HUES48 (cell line): ENCODE measurements around the gene BABAM2.

Source experiments
- H3K27ac ChIP-seq: one replicate; pipeline ENCODE4 v1.7.0; 2013; ENCODE audit warnings: low read depth, low read length, inconsistent platforms
- H3K27me3 ChIP-seq: 2 replicates; pipeline ENCODE4 v1.6.1; 2013; ENCODE audit warnings: mild to moderate bottlenecking, low read length; ENCODE audit not compliant: control insufficient read depth, insufficient read depth
- H3K36me3 ChIP-seq: 2 replicates; pipeline ENCODE4 v1.6.1; 2013; ENCODE audit warnings: low read length; ENCODE audit not compliant: control insufficient read depth, insufficient read depth
- H3K4me1 ChIP-seq: 2 replicates; pipeline ENCODE4 v1.6.1; 2013; ENCODE audit warnings: mild to moderate bottlenecking, low read length; ENCODE audit not compliant: control insufficient read depth, insufficient read depth
- H3K4me3 ChIP-seq: 2 replicates; pipeline ENCODE4 v1.5.1; 2013; ENCODE audit warnings: mild to moderate bottlenecking, low read depth, low read length
- H3K9ac ChIP-seq: 2 replicates; pipeline ENCODE4 v1.6.1; 2013; ENCODE audit warnings: mild to moderate bottlenecking, low read depth, low read length, moderate library complexity
- H3K9me3 ChIP-seq: 2 replicates; pipeline ENCODE4 v1.6.1; 2013; ENCODE audit warnings: low read length; ENCODE audit not compliant: control insufficient read depth, insufficient read depth

BABAM2 gene

DNA sequence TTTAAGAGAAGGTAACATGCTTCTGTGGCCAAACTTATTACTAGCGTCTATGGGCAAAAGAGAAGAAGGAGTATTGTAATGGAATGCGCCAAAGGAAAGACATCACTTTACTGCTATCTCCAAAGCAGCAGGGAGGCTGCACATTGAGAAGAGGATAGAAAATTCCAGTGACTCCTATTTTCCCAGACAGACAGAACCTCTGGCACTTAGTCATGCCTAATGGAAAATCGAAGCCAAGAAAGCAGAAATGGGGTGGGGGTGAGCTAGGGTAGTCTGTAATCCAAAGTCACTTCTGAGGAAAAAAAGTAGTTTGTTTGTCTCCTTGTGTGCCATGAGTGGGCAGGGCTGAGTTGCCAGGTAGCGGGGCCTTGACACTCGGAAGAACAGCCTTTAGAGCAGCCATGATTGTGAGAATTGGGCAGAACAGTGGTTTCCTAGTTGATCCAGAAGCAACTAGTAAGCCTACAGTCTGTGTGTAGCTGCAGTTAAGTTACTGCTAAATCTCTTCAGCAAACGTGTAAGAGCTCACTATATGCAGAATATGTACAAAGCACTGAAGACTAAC is 422.8 kb downstream of the BABAM2 start:
- Histone ChIP-seq H3K36me3 (no peaks in the 10 kb centered on the region), H3K4me3 (no peak overlapping the region), H3K9ac (no peak overlapping the region), H3K4me1 (peaks cover 5% of the 10 kb centered on the region; the same call in 1 of the 2 replicates), H3K9me3 (no peaks in the 10 kb centered on the region), H3K27ac (no peak overlapping the region), H3K27me3 (no peaks in the 10 kb centered on the region)

DNA sequence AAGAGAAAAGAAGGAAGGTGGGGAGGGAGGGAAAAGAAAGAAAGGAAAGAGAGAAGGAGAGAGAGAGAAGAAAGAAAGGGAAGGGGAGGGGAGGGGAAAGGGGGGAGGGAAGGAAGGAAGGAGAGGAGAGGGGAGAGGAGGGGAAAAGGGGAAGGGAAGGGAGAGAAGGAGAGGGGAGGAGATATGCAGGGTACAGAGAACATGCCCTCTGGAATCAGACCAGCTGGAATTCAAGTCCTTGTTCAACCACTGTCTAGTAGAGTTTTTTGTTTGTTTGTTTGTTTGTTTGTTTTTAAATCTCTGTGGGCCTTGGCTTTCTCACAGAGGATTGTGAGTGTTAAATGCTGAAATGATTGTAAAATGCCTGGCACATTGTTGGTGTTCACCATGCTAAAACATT is 424.4 kb downstream of the BABAM2 start:
- no peak overlapping the region for H3K27ac ChIP-seq
- H3K36me3 ChIP-seq, result no peaks in the 10 kb centered on the region
- no peak overlapping the region for H3K4me3 ChIP-seq
- peaks cover 14% of the 10 kb centered on the region; the same call in 1 of the 2 replicates for H3K4me1 ChIP-seq
- no peak overlapping the region for H3K9ac ChIP-seq
- no peaks in the 10 kb centered on the region for H3K9me3 ChIP-seq
- no peaks in the 10 kb centered on the region for H3K27me3 ChIP-seq

DNA sequence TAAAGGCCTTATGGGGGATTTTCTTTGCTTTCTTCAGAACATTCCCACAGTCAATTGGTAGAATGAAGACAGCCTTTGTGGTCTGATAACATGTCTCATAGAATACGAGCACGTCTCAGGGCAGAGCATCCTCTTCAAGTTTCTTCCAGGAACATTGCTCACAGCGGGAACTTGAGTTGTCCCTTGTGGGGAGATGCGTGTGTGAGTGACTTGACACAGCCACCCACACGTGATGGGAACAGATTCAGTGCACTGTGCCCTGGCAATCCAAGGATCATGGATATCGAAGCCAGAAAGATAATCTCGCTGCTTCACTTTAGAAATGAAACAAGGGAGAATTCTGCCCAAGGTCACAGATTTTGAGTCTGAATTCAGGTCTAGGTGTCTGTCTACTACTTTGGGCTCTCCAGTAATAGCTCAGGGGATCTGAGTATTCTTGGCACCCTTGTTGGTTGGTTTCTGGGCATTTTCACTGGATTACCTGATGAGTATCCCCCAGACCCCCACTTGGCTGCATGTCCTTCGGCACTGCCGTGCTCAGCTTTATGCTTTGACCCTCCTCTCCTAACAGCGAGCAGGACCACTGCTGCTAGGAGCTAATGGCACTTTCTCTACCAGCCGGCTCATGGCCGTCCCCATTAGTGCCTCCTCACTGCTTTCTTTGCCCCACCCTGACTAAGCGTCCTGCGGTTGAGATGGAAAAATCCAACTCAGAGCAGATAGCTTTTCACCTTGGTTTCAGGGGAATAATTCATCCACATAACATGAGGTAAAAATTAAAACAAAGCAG is 426.2 kb downstream of the BABAM2 start:
- Histone ChIP-seq H3K9ac (no peak overlapping the region), H3K27me3 (no peaks in the 10 kb centered on the region), H3K27ac (no peak overlapping the region), H3K4me3 (no peak overlapping the region), H3K9me3 (no peaks in the 10 kb centered on the region), H3K4me1 (peaks cover 24% of the 10 kb centered on the region), H3K36me3 (no peaks in the 10 kb centered on the region)

DNA sequence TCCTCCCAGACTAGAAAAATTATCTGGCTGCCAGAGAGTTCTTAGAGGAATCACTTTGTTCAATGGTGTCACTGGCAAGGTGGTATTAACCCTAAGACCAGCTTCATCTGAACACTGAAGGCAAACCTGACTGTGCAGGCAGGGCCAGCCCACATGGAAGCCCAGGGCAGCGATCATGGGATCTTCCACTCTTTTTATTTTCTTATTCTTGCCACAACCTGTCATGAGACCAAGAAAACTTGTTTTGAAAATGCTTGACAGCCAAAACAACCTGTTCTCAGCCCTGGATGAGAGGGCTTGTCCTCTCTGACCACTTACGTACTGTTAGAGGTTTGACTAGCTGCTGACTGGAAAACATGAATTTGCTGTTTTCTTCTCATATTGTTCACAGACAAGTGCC is 426.9 kb downstream of the BABAM2 start:
- H3K27me3 ChIP-seq, result no peaks in the 10 kb centered on the region

DNA sequence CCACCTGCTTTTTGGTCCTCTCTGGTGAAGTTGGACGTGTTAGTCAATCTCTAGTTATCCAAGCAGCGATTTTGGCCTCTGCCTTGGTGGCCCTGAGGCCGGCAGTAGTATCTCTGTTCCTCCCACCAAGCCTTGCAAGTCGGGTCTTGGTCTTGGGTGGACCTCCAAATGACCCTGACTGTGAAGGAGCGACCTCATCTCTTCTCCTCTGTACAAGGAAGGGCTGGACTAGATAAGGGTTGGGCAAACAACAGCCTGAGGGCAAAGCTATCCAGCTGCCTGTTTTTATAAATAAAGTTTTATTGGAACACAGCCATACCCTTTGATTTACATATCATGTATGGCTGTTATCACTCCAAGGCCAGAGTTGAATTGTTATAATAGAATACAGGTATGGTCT is 427.5 kb downstream of the BABAM2 start:
- Histone ChIP-seq H3K4me3 (no peak overlapping the region), H3K27me3 (no peaks in the 10 kb centered on the region), H3K9ac (no peak overlapping the region), H3K27ac (no peak overlapping the region), H3K9me3 (no peaks in the 10 kb centered on the region), H3K4me1 (peaks cover 37% of the 10 kb centered on the region), H3K36me3 (no peaks in the 10 kb centered on the region)

More for the DNA sequence above, 426.9 kb downstream of the BABAM2 start:
- Histone ChIP-seq H3K9ac (no peak overlapping the region), H3K36me3 (no peaks in the 10 kb centered on the region), H3K27ac (no peak overlapping the region), H3K9me3 (no peaks in the 10 kb centered on the region), H3K4me1 (peaks cover 30% of the 10 kb centered on the region), H3K4me3 (no peak overlapping the region)

DNA sequence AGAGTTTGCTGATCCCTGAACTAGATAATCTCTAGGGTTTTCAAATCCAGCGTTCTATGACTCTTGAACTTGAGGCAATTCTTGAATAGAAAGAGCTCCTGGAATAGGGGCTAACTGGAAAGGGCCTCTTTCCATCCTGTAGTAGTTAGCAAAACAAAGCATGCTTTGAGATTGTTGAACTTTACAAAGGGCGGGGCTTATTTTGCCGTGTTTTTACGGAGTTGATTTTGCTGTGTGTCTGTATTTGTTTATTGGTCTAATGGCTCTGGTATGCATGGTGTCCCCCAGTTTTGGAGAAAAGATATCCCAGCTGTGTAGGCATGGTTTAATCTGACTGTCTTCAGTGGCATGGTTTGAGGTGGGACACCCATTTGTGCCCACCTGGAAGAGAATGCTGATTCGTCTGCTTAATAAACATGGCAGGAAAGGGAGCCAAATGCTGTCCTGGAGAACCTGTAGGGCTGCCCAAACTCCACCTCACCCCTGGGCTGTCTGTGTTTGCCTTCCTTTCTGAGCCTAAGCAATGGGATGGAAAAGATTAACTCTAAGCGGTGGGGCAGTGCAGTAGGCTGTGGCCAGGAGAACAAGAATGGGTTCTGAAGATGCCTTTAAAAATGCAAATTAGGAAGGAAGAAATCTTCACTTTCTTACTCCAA is 428.1 kb downstream of the BABAM2 start:
- Histone ChIP-seq H3K9ac (no peak overlapping the region), H3K27me3 (no peaks in the 10 kb centered on the region), H3K36me3 (no peaks in the 10 kb centered on the region), H3K9me3 (no peaks in the 10 kb centered on the region), H3K27ac (no peak overlapping the region), H3K4me1 (peaks cover 39% of the 10 kb centered on the region), H3K4me3 (no peak overlapping the region)

DNA sequence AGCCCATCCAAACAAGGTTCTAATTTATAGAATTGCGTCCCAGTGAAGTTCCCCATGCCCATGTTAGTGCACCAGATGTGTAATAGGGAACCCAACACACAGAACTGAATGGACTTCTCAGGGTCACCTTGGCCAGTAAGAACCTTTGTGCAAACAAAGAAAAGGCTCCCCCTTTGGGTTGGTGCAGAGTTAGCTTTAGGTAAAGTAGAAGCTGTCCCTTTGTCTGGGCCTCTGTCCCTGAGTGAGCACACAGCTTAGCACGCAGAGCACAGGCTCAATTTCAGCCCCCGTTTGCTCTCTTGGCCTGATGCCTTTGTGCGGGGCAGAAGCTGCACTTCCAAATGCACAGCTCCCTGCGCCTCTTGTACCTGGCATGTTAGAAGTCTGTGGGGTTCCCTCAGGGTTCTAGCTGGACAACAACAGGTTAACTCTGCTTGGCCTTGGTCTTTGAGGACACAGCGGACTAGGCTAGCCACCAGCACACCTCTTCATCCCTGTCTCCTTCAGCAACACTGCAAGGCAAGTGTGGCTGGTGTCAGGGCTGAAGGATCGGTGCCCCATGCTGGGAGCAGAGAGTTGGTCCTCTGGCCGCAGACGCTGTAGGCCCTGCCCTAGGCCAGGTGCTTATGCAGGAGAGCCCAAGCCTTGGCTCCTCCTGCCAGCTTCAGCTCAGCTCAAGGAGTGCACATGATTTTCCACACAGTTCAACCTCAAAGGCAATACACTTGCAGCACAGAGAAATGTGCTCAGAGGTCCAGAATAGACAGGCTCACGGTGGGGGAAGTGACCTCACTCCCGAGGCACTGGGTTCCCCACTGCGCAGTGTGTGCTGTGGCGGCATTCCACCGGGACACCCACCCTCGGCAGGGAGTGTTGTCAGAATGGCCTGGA is 428.8 kb downstream of the BABAM2 start:
- Histone ChIP-seq H3K9ac (no peak overlapping the region), H3K4me3 (no peak overlapping the region), H3K4me1 (peaks cover 39% of the 10 kb centered on the region), H3K36me3 (no peaks in the 10 kb centered on the region), H3K27me3 (no peaks in the 10 kb centered on the region), H3K27ac (no peak overlapping the region), H3K9me3 (no peaks in the 10 kb centered on the region)

DNA sequence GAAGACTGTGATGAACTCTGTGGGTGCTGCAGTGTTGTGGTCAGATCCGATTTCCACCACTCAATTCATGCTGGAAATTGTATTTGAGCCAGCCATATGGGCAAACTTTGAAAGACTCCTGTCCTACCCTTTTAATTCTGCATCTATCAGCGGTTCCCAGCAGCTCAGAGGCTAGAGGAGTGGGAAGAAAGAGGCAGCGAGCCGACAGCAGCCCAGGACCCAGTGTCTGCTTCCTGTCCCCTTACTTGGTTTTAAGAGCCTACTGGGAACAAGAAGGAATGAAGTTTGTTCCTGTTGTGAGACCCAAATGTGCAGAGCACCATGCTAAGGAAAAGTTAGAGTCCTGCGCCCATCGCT is 429.5 kb downstream of the BABAM2 start:
- H3K9ac ChIP-seq, result no peak overlapping the region
- no peak overlapping the region for H3K4me3 ChIP-seq
- H3K4me1 ChIP-seq, result peaks cover 39% of the 10 kb centered on the region
- no peaks in the 10 kb centered on the region for H3K36me3 ChIP-seq
- H3K27me3 ChIP-seq, result no peaks in the 10 kb centered on the region
- no peaks in the 10 kb centered on the region for H3K9me3 ChIP-seq
- H3K27ac ChIP-seq, result no peak overlapping the region

DNA sequence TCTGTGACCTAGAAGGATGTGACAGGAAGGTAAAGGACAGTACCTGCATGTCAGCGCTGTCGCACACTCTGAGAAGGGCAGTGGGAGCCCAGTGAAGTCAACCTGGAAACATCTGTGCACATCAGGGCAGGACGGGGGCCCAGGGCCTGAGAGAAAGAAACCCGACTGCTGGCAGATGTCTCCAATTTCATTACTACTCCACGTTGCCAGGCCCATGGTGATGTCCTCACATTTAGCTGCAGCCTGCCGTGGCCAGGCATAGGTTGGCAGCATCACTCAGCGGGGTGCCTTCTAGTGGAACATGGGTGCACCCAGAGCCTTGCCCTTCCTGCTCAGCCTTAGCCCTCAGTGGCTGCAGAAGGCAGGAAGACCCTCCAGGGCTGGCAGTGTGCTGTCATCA is 429.8 kb downstream of the BABAM2 start:
- Histone ChIP-seq H3K27ac (no peak overlapping the region), H3K27me3 (no peaks in the 10 kb centered on the region), H3K9me3 (no peaks in the 10 kb centered on the region), H3K36me3 (no peaks in the 10 kb centered on the region), H3K9ac (no peak overlapping the region), H3K4me3 (no peak overlapping the region), H3K4me1 (peaks cover 41% of the 10 kb centered on the region)

DNA sequence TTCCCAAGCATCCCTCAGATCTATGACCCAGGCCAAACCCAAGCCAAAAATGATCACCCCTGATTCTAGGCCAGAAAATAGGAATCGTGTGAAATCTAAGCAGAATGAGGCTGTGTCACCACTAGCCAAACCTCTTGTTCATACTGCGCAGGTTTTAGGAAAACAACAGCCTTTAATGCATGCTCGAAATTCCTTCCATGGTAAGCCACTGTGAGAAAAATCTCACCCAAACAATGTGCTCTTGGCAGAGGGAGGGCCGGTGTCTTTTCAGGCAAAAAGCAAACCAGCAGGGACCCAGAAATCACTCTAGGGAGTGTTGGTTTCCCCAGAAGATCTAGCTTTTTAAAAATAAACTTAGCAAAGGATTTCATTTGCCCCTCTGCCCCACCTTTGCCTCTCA is 430.9 kb downstream of the BABAM2 start:
- Histone ChIP-seq H3K27ac (peak overlapping the region; percentile 87), H3K36me3 (no peaks in the 10 kb centered on the region), H3K9me3 (no peaks in the 10 kb centered on the region), H3K27me3 (no peaks in the 10 kb centered on the region), H3K4me3 (no peak overlapping the region), H3K4me1 (peaks cover 48% of the 10 kb centered on the region), H3K9ac (no peak overlapping the region)
